ENCODE data around the gene ANKRD62. TPM values are rescaled to one million over a fixed set of nuclear protein-coding genes. Genes with fewer than 3 reads are reported as not detected.

ANKRD62 gene
- total RNA-seq (2021; fragmentation: NEBNext Ultra II Directional; extraction: Animal tissue kit (Norgen Biotek cat#: 25700)), result not detected
- long read RNA-seq, result 0 reads

- Mint-ChIP-seq H3K9me3 (peaks cover 4% of the 10 kb centered on the region), H3K4me3 (no peak within 1 kb of the TSS), H3K4me1 (ENCODE audit: low read depth) (no peaks in the 10 kb centered on the region), H3K36me3 (ENCODE audit: low read depth) (no peaks in the 10 kb centered on the region), H3K27me3 (ENCODE audit: insufficient read depth) (peaks cover 8% of the 10 kb centered on the region), H3K27ac (no peak within 1 kb of the TSS)
- DNase-seq, result no peak
- TF ChIP-seq, protein P1, sequence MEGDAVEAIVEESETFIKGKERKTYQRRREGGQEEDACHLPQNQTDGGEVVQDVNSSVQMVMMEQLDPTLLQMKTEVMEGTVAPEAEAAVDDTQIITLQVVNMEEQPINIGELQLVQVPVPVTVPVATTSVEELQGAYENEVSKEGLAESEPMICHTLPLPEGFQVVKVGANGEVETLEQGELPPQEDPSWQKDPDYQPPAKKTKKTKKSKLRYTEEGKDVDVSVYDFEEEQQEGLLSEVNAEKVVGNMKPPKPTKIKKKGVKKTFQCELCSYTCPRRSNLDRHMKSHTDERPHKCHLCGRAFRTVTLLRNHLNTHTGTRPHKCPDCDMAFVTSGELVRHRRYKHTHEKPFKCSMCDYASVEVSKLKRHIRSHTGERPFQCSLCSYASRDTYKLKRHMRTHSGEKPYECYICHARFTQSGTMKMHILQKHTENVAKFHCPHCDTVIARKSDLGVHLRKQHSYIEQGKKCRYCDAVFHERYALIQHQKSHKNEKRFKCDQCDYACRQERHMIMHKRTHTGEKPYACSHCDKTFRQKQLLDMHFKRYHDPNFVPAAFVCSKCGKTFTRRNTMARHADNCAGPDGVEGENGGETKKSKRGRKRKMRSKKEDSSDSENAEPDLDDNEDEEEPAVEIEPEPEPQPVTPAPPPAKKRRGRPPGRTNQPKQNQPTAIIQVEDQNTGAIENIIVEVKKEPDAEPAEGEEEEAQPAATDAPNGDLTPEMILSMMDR (IDR thresholded peaks at IDR 0.05), result no peak
These were observed at the start of gene ANKRD62 for GRCh38 chr18:12093520-12094257. Gene ANKRD62, plus strand, starts transcription at chr18:12093843. Its CDS starts 175 bp downstream, at chr18:12094018.

GRCh38 chr18:12044591-12044990 lies 49.1 kb upstream of the ANKRD62 start:
- Mint-ChIP-seq H3K9me3 (no peaks in the 10 kb centered on the region), H3K27ac (no peak overlapping the region), H3K4me1 (ENCODE audit: low read depth) (peaks cover 28% of the 10 kb centered on the region), H3K36me3 (ENCODE audit: low read depth) (no peaks in the 10 kb centered on the region), H3K27me3 (ENCODE audit: insufficient read depth) (peaks cover 5% of the 10 kb centered on the region), H3K4me3 (no peak overlapping the region)
- DNase-seq, result no peak
- TF ChIP-seq, protein P1 (IDR thresholded peaks at IDR 0.05), result no peak

DNA sequence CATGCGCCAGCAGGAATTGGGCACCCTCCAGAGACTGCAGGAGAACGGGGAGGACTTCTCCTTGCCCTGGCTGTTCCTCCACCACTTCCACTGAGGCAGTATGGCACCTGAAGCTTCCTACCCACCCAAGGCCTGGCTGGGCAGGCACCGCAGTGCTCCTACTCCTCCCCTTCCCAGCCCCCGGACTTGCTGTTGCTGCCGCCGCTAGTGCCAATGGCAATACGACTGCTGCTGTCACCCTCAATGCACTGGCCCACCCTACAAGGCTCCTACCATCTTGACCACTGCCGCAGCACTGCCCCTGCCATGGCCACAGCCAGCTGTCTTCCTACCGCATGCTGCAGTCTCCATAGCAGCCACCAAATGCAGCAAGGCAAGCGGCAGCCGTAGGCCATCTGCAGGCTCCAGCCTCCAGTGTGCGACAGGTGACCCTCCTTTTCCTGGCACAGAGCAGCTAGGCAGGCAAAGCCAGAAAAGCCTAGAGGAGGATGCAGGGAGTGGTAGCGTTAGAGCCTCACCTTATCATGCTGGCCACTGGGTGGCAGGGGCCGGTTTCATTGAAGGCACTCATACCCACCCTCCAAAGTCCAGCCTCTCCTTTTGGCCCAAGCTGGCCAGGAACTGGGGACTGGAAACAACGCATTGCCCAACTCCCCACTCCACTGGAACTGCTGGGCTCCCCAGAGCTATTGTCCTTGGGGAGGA lies 47.4 kb upstream of the ANKRD62 start:
- no peaks in the 10 kb centered on the region for H3K9me3 Mint-ChIP-seq
- H3K4me3 Mint-ChIP-seq, result no peak overlapping the region
- H3K36me3 Mint-ChIP-seq (ENCODE audit: low read depth), result no peaks in the 10 kb centered on the region
- peaks cover 10% of the 10 kb centered on the region for H3K27me3 Mint-ChIP-seq (ENCODE audit: insufficient read depth)
- peaks cover 22% of the 10 kb centered on the region for H3K4me1 Mint-ChIP-seq (ENCODE audit: low read depth)
- DNase-seq, result no peak
- TF ChIP-seq, protein P1 (IDR thresholded peaks at IDR 0.05), result no peak
- no peak overlapping the region for H3K27ac Mint-ChIP-seq

- Mint-ChIP-seq H3K4me1 (ENCODE audit: low read depth) (peaks cover 15% of the 10 kb centered on the region), H3K36me3 (ENCODE audit: low read depth) (no peaks in the 10 kb centered on the region), H3K4me3 (no peak overlapping the region), H3K27me3 (ENCODE audit: insufficient read depth) (peaks cover 10% of the 10 kb centered on the region), H3K9me3 (no peaks in the 10 kb centered on the region), H3K27ac (no peak overlapping the region)
- TF ChIP-seq, protein P1 (IDR thresholded peaks at IDR 0.05), result peak; percentile 14; the same call in 1 of the 2 replicates
- DNase-seq, result no peak
These were observed 46.8 kb upstream of the ANKRD62 start for GRCh38 chr18:12046751-12047335.

- no peak overlapping the region for H3K4me3 Mint-ChIP-seq
These were observed 45.4 kb upstream of the ANKRD62 start for GRCh38 chr18:12048010-12048826.

More at GRCh38 chr18:12048010-12048826, 45.4 kb upstream of the ANKRD62 start:
- no peak for DNase-seq
- Mint-ChIP-seq H3K27ac (0 out of 2 replicates have a peak overlapping the region, but pooled peaks have one; percentile 23), H3K4me1 (ENCODE audit: low read depth) (peaks cover 9% of the 10 kb centered on the region), H3K27me3 (ENCODE audit: insufficient read depth) (peaks cover 16% of the 10 kb centered on the region), H3K9me3 (no peaks in the 10 kb centered on the region), H3K36me3 (ENCODE audit: low read depth) (no peaks in the 10 kb centered on the region)
- TF ChIP-seq, protein P1 (IDR thresholded peaks at IDR 0.05), result no peak; the same call in 1 of the 2 replicates

Data from HFFc6 (cell line).